Glutamatergic neuron (in vitro differentiated cells): Measurements from ENCODE around the gene FHOD3. TPM values are rescaled to one million over a fixed set of nuclear protein-coding genes. Genes with fewer than 3 reads are reported as not detected.
A peak's percentile ranks its signal among the peaks of the same experiment; 100 is the strongest.

Source experiments
- DNase-seq: peaks from one replicate; pipeline ENCODE4 v3.0.0; 2022
- H3K27ac Mint-ChIP-seq: one replicate; pipeline ENCODE4 v1.8.0; 2020; ENCODE audit warnings: mild to moderate bottlenecking, mixed read lengths, inconsistent platforms; ENCODE audit not compliant: unreplicated experiment
- H3K27me3 Mint-ChIP-seq: one replicate; pipeline ENCODE4 v1.8.0; 2020; ENCODE audit warnings: mild to moderate bottlenecking, moderate library complexity, mixed read lengths, inconsistent platforms; ENCODE audit not compliant: unreplicated experiment
- H3K36me3 Mint-ChIP-seq: one replicate; pipeline ENCODE4 v1.8.0; 2020; ENCODE audit warnings: mild to moderate bottlenecking, mixed read lengths, inconsistent platforms; ENCODE audit not compliant: unreplicated experiment
- H3K4me1 Mint-ChIP-seq: one replicate; pipeline ENCODE4 v1.8.0; 2020; ENCODE audit warnings: mild to moderate bottlenecking, low read depth, mixed read lengths, inconsistent platforms; ENCODE audit not compliant: unreplicated experiment
- H3K4me3 Mint-ChIP-seq: one replicate; pipeline ENCODE4 v1.8.0; 2020; ENCODE audit warnings: mild to moderate bottlenecking, mixed read lengths, inconsistent platforms; ENCODE audit not compliant: unreplicated experiment
- H3K9me3 Mint-ChIP-seq: one replicate; pipeline ENCODE4 v1.8.0; 2020; ENCODE audit warnings: mild to moderate bottlenecking, moderate library complexity, mixed read lengths, inconsistent platforms; ENCODE audit not compliant: unreplicated experiment
- total RNA-seq: library from RNA; stranded (reverse); fragmentation: NEBNext Ultra II Directional; extraction: Animal tissue kit (Norgen Biotek cat#: 25700); gene quantifications from one replicate; pipeline ENCODE4 v1.2.1, GENCODE V29; 2021; ENCODE audit not compliant: unreplicated experiment
- TF ChIP-seq, protein P1 (sequence below): fragments of 200-600 bp; sonication (generic); IDR thresholded peaks from one replicate; pipeline ENCODE4 v1.5.0; 2021; ENCODE audit not compliant: partially characterized antibody, unreplicated experiment

FHOD3 gene
- total RNA-seq, 1 donor from 2014 or later, result 21.2 TPM

DNA sequence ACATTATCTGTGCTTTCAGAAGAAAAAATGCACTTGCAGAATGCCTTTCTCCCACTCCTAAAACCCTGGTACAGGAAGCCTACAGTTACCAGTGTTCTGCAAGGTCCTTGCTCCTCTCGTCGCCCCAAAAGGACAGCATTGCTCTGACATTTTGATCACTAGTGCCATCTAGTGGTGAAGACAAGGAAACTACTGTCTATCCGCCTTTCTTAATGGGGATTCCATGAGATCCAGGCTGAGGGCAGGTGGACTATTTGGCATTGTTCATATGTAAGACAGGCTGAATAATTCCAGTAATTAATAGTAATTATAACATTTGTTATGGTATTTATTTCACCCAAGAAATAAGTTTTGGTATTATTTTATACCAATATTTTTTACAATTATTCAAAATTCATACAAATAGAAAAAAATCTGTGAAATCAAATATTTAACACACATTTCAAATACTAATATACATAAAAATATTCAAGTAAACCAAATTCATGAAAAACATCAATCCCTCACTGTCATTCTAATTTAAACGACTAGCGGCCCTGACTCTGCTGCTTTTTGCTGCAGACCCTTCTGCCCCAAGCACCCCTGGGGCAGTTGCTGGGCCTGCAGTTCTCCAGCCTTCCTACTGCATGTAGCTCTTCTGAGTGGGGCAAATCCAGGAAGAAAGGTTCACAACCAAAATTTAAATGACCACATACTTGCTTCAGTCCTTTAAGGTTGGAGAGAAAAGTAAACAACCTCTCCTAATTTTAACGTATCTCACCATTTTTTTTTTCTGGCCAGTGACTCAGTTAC, 512.3 kb downstream of the FHOD3 start:
- Mint-ChIP-seq H3K9me3 (no peaks in the 10 kb centered on the region), H3K27me3 (no peaks in the 10 kb centered on the region), H3K27ac (no peak overlapping the region), H3K4me1 (no peaks in the 10 kb centered on the region), H3K36me3 (peaks cover 7% of the 10 kb centered on the region), H3K4me3 (no peak overlapping the region)
- no peak for DNase-seq
- TF ChIP-seq, protein P1, sequence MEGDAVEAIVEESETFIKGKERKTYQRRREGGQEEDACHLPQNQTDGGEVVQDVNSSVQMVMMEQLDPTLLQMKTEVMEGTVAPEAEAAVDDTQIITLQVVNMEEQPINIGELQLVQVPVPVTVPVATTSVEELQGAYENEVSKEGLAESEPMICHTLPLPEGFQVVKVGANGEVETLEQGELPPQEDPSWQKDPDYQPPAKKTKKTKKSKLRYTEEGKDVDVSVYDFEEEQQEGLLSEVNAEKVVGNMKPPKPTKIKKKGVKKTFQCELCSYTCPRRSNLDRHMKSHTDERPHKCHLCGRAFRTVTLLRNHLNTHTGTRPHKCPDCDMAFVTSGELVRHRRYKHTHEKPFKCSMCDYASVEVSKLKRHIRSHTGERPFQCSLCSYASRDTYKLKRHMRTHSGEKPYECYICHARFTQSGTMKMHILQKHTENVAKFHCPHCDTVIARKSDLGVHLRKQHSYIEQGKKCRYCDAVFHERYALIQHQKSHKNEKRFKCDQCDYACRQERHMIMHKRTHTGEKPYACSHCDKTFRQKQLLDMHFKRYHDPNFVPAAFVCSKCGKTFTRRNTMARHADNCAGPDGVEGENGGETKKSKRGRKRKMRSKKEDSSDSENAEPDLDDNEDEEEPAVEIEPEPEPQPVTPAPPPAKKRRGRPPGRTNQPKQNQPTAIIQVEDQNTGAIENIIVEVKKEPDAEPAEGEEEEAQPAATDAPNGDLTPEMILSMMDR, result peak; percentile 85

DNA sequence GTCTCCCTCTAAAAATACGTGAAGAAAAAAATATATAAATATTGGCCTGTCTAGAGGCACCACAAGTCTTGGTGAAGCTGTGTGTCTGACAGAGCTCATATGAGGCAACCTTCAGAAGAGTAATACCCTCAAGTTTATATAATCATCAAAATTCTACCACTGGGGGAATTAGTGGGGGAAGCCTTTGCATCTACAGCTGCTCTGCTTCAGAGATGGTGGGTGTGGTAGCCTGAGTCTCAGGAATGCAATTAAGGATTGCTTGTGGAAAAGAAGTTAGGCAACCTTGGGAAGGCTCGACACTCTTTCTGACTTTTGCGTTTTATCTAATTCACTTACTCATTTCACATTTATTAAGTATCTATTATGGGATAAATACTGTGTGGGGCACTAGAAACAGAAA, 513.9 kb downstream of the FHOD3 start:
- H3K4me3 Mint-ChIP-seq, result no peak overlapping the region
- no peaks in the 10 kb centered on the region for H3K9me3 Mint-ChIP-seq
- TF ChIP-seq, protein P1, result no peak
- no peaks in the 10 kb centered on the region for H3K27me3 Mint-ChIP-seq
- DNase-seq, result no peak
- H3K27ac Mint-ChIP-seq, result no peak overlapping the region
- H3K4me1 Mint-ChIP-seq, result peaks cover 4% of the 10 kb centered on the region
- H3K36me3 Mint-ChIP-seq, result peaks cover 3% of the 10 kb centered on the region

DNA sequence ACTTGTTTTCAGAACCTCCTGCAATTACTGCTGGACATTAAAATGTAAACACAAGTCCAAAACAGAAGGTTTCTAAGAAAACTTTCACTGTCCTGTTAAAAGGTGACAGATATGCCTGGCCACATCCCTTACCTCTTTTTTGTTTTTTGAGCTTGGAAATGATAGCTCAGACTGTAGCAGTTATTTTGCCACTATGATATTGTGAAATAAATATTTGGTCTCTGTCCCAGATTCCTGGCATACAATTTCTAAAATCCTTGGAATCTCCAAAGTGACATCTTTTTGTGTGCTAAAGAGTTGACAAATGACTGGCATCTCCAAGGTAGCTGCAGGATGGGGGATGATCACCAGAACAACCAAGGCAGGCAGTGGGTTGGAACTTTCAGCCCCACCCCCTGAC, 514.4 kb downstream of the FHOD3 start:
- peaks cover 3% of the 10 kb centered on the region for H3K36me3 Mint-ChIP-seq
- no peaks in the 10 kb centered on the region for H3K9me3 Mint-ChIP-seq
- no peaks in the 10 kb centered on the region for H3K27me3 Mint-ChIP-seq
- H3K4me3 Mint-ChIP-seq, result no peak overlapping the region
- TF ChIP-seq, protein P1, result no peak
- no peak for DNase-seq
- H3K27ac Mint-ChIP-seq, result no peak overlapping the region
- H3K4me1 Mint-ChIP-seq, result peaks cover 4% of the 10 kb centered on the region

DNA sequence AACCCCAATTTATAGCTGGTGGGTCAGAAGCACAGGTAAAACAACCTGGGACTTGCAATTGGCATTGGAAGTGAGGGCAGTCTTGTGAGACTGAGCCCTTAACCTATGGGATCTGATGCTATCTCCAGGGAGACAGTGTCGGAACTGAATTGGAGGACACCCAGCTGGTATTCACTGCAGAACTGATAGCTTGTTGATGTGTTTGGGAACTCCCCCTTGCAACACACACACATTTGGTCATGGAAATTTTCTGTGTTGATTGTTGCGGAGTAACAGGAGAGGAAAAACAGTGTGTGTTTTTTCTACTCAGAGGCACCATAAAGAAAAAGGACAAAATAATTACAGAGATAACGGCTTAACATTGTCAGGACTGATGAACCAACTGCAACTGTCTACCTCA, 515.2 kb downstream of the FHOD3 start:
- no peaks in the 10 kb centered on the region for H3K36me3 Mint-ChIP-seq
- peaks cover 4% of the 10 kb centered on the region for H3K4me1 Mint-ChIP-seq
- H3K27ac Mint-ChIP-seq, result no peak overlapping the region
- DNase-seq, result no peak
- TF ChIP-seq, protein P1, result no peak
- no peaks in the 10 kb centered on the region for H3K27me3 Mint-ChIP-seq
- H3K4me3 Mint-ChIP-seq, result no peak overlapping the region
- H3K9me3 Mint-ChIP-seq, result no peaks in the 10 kb centered on the region

DNA sequence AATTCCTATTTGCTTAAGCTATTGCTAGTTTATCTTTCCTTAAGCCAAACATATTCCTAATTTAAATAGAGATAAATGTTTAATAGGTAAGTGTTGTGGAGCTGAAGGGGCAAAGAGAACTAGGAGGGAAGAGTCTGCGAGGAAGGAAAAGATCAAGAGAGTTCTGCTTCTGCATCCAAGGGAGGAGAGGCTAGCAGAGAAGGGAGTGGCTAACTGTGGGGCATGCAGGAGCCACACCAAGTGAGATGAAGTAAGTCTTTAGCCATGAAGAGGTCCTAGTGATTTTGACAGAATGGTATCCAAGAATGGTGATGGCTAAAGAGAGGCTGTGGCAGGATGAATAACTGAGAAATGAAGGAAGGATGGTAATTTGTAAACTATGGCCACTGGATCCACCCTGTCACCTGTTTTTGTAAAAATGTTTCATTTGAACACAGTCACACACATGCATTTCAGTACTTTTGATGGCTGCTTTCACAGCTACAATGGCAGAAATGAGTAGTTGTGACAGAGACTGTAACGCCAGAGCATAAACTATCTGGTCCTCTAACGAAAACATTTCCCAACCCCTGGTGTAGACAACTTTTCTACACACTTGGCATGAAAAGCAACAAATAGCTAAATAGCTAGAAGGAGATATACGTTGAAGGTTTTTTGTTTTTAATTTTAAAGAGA, 515.7 kb downstream of the FHOD3 start:
- Mint-ChIP-seq H3K9me3 (no peaks in the 10 kb centered on the region), H3K36me3 (no peaks in the 10 kb centered on the region), H3K4me3 (no peak overlapping the region), H3K4me1 (peaks cover 4% of the 10 kb centered on the region), H3K27me3 (no peaks in the 10 kb centered on the region), H3K27ac (no peak overlapping the region)
- TF ChIP-seq, protein P1, result no peak
- DNase-seq, result no peak
